Measurements from ENCODE around the gene LZTS2. TPM values are rescaled to one million over a fixed set of nuclear protein-coding genes. Genes with fewer than 3 reads are reported as not detected.

LZTS2 gene
- total and polyA plus RNA-seq, 2 of the 4 experiments (the other 2 are of a cell fraction) = 19.2 to 101 TPM

- peak overlapping the region; percentile 60 for H3K4me3 ChIP-seq (ENCODE audit: insufficient read depth, low read depth, low read length)
- BruUV-seq (replicated peaks) = no TSS peak
- H3K18ac ChIP-seq (ENCODE audit: low read depth, low read length) = peak overlapping the region; percentile 58
- peak overlapping the region; percentile 83 for H3K4me2 ChIP-seq (ENCODE audit: low read depth, low read length)
- peak overlapping the region; percentile 99 for H3K14ac ChIP-seq (replicated peaks; ENCODE audit: low read depth, low read length)
- H4K5ac ChIP-seq (ENCODE audit: low read depth, low read length) = peak overlapping the region; percentile 42
- peak overlapping the region; percentile 89 for H2BK5ac ChIP-seq (ENCODE audit: low read depth, low read length, poor library complexity, severe bottlenecking)
- H3K27ac ChIP-seq (ENCODE audit: insufficient read depth, low read length) = peak overlapping the region; percentile 87
- H3K9me3 ChIP-seq (ENCODE audit: control insufficient read depth, insufficient read depth, low read length) = no peaks in the 10 kb centered on the region
- ChIA-PET CTCF (interaction anchor here (1.7 to 2.1 kb wide), 2 partner anchors 14 to 19 kb away, joined by 4 to 7 read pairs; no protein-coding TSS in a partner anchor), POLR2A (ENCODE audit: unreplicated experiment) (interaction anchor here (1.4 kb wide), 1 partner anchor 10 kb away, joined by 6 read pairs; no protein-coding TSS in a partner anchor)
- H3K9ac ChIP-seq (ENCODE audit: low read depth, low read length) = peak overlapping the region; percentile 71
- peak overlapping the region; percentile 27; the same call in 1 of the 3 replicates for H2BK15ac ChIP-seq (ENCODE audit: low read depth, low read length)
- peaks cover 16 to 66% of the 10 kb centered on the region in 2 experiments; a peak in 3 of 4 replicates for H3K79me1 ChIP-seq (ENCODE audit: low read depth in 1 of 2, low read length in 2 of 2)
- H2AK9ac ChIP-seq (replicated peaks; ENCODE audit: low read depth, low read length, poor library complexity) = peak overlapping the region; percentile 98
- H4K20me1 ChIP-seq (ENCODE audit: insufficient read depth, low read length) = peaks cover 36% of the 10 kb centered on the region
- peak overlapping the region; percentile 97 for H3K4ac ChIP-seq (ENCODE audit: low read depth, low read length)
- ATAC-seq (ENCODE audit: low read depth) (peak; percentile 73), DNase-seq (peak; percentile 91)
- peak overlapping the region; percentile 93 for H3K56ac ChIP-seq (ENCODE audit: extremely low read depth, insufficient read depth, low read length)
- H2AFZ ChIP-seq (replicated peaks; ENCODE audit: low read length, poor library complexity) = peak overlapping the region; percentile 99
- 12% methylated on average over 5 of the region's 6 CpGs; no CpG with 5 or more reads in 1 of the 2 experiments for WGBS, 2 experiments (ENCODE audit: extremely low coverage in 2 of 2, insufficient read length in 1 of 2)
- peaks cover 2% of the 10 kb centered on the region for H3K4me1 ChIP-seq (ENCODE audit: control insufficient read depth, insufficient read depth, low read length)
- H2BK120ac ChIP-seq (ENCODE audit: low read depth, low read length) = peak overlapping the region; percentile 86
- H2BK20ac ChIP-seq (ENCODE audit: low read depth, low read length) = peak overlapping the region; percentile 75
- H2AK5ac ChIP-seq (ENCODE audit: low read depth, low read length) = peak overlapping the region; percentile 88
- dilution Hi-C loops (cut with HindIII; ENCODE audit: low sequenced_read_pairs, unreplicated experiment) = no loop called here
- H3K23ac ChIP-seq (ENCODE audit: low read depth, low read length) = peak overlapping the region; percentile 98
- in situ Hi-C loops (cut with MboI; ENCODE audit: low sequenced_read_pairs) = no loop called here
- H4K8ac ChIP-seq (ENCODE audit: low read depth in 2 of 2, low read length in 2 of 2) = peak overlapping the region; percentile 19 to 79
- H3K9me1 ChIP-seq (ENCODE audit: insufficient read depth, low read length) = peaks cover 2% of the 10 kb centered on the region; the same call in 1 of the 2 replicates
- peaks cover 2% of the 10 kb centered on the region; the same call in 1 of the 2 replicates for H3K27me3 ChIP-seq (ENCODE audit: control insufficient read depth, insufficient read depth, low read length)
- intact Hi-C loops (cut with micrococcal nuclease) = loop anchor here (5.0 kb wide), 1 partner anchor 35 kb away; no protein-coding TSS in a partner anchor
- peaks cover 31% of the 10 kb centered on the region for H3K36me3 ChIP-seq (ENCODE audit: control insufficient read depth, insufficient read depth, low read length)
- H4K91ac ChIP-seq (ENCODE audit: insufficient read depth, low read depth, low read length) = peak overlapping the region; percentile 89
- TF ChIP-seq RCOR1 (IDR thresholded peaks at IDR 0.05; ENCODE audit: insufficient replicate concordance, low read length) (peak; percentile 47), MAFK (IDR thresholded peaks at IDR 0.05; ENCODE audit: low read depth, low read length) (0 out of 2 replicates have a peak, but pooled peaks have one; percentile 14), CEBPB (IDR thresholded peaks at IDR 0.05; ENCODE audit: low read depth, low read length) (no peak), SMC3 (IDR thresholded peaks at IDR 0.05; ENCODE audit: low read depth, low read length) (no peak), MXI1 (IDR thresholded peaks at IDR 0.05; ENCODE audit: borderline replicate concordance, low read depth, low read length) (peak; percentile 51), BHLHE40 (IDR thresholded peaks at IDR 0.05; ENCODE audit: low read depth, low read length) (no peak), NFE2L2 (IDR thresholded peaks at IDR 0.05; ENCODE audit: low read depth, low read length) (no peak), FOS (IDR thresholded peaks at IDR 0.05; ENCODE audit: low read depth, low read length) (peak; percentile 65), RAD21 (IDR thresholded peaks at IDR 0.05; ENCODE audit: low read length) (no peak), MAZ (IDR thresholded peaks at IDR 0.05; ENCODE audit: borderline replicate concordance, low read depth, low read length) (peak; percentile 68; the same call in 1 of the 2 replicates), CHD1 (IDR thresholded peaks at IDR 0.05; ENCODE audit: low read depth, low read length) (no peak), ELK1 (IDR thresholded peaks at IDR 0.05; ENCODE audit: borderline replicate concordance, low read depth, low read length) (no peak)
- TF ChIP-seq, protein P1, sequence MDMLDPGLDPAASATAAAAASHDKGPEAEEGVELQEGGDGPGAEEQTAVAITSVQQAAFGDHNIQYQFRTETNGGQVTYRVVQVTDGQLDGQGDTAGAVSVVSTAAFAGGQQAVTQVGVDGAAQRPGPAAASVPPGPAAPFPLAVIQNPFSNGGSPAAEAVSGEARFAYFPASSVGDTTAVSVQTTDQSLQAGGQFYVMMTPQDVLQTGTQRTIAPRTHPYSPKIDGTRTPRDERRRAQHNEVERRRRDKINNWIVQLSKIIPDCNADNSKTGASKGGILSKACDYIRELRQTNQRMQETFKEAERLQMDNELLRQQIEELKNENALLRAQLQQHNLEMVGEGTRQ (IDR thresholded peaks at IDR 0.05; ENCODE audit: low read depth, low read length) = no peak
- TF ChIP-seq, protein P2, sequence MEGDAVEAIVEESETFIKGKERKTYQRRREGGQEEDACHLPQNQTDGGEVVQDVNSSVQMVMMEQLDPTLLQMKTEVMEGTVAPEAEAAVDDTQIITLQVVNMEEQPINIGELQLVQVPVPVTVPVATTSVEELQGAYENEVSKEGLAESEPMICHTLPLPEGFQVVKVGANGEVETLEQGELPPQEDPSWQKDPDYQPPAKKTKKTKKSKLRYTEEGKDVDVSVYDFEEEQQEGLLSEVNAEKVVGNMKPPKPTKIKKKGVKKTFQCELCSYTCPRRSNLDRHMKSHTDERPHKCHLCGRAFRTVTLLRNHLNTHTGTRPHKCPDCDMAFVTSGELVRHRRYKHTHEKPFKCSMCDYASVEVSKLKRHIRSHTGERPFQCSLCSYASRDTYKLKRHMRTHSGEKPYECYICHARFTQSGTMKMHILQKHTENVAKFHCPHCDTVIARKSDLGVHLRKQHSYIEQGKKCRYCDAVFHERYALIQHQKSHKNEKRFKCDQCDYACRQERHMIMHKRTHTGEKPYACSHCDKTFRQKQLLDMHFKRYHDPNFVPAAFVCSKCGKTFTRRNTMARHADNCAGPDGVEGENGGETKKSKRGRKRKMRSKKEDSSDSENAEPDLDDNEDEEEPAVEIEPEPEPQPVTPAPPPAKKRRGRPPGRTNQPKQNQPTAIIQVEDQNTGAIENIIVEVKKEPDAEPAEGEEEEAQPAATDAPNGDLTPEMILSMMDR (conservative IDR thresholded peaks at IDR 0.05; ENCODE audit: low read depth, low read length) = no peak
Observed at GRCh38 chr10:101032637-101033224, 33.1 kb downstream of the LZTS2 start.

All from IMR-90 (cell line).